ENCODE data around the gene TSHZ2.

The TSHZ2 gene

GRCh38 chr20:53412577-53413185 lies 440.5 kb downstream of the TSHZ2 start:
- TF ChIP-seq, protein P1, sequence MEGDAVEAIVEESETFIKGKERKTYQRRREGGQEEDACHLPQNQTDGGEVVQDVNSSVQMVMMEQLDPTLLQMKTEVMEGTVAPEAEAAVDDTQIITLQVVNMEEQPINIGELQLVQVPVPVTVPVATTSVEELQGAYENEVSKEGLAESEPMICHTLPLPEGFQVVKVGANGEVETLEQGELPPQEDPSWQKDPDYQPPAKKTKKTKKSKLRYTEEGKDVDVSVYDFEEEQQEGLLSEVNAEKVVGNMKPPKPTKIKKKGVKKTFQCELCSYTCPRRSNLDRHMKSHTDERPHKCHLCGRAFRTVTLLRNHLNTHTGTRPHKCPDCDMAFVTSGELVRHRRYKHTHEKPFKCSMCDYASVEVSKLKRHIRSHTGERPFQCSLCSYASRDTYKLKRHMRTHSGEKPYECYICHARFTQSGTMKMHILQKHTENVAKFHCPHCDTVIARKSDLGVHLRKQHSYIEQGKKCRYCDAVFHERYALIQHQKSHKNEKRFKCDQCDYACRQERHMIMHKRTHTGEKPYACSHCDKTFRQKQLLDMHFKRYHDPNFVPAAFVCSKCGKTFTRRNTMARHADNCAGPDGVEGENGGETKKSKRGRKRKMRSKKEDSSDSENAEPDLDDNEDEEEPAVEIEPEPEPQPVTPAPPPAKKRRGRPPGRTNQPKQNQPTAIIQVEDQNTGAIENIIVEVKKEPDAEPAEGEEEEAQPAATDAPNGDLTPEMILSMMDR (IDR thresholded peaks at IDR 0.05): no peak

- TF ChIP-seq, protein P1 (IDR thresholded peaks at IDR 0.05): no peak
Measured at GRCh38 chr20:53413186-53413631, 441.1 kb downstream of the TSHZ2 start.

DNA sequence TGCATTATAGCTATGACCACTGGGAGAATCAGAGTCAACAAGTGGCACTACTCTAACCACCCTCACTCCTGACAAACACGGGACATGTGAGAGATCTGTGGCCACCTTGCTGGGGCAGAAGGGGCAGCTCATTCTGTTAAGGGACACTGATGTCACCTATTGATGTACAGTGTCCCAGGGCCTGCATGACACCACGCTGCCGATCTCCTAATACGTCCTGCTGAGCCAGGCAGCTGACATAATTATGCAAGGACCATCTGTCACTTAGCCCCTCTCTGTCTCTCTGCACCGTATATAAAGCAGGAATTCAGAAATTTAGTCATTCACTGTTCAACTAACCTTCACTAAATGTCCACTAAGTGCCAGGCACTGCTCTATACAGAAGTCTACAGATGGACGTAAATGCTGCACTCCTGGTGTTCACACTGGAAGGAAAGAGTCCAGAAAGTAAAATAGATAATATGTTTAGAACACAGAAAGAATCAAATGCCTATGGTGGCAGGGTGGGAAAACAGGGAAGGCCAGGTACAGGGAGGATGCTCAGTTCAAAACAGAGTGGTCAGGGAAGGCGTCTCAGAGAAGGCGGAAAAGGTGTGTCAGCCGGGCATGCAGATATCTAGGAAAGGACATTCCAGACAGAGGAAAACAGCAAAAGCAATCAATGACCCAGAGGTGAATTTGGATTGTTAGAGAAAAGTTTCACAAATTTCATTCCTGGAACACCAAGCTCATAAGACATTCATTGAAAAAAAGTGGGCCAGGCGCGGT lies 447.7 kb downstream of the TSHZ2 start:
- TF ChIP-seq, protein P1 (IDR thresholded peaks at IDR 0.05): no peak

- TF ChIP-seq, protein P1 (IDR thresholded peaks at IDR 0.05): no peak
Measured at GRCh38 chr20:53421343-53421742, 449.2 kb downstream of the TSHZ2 start.

DNA sequence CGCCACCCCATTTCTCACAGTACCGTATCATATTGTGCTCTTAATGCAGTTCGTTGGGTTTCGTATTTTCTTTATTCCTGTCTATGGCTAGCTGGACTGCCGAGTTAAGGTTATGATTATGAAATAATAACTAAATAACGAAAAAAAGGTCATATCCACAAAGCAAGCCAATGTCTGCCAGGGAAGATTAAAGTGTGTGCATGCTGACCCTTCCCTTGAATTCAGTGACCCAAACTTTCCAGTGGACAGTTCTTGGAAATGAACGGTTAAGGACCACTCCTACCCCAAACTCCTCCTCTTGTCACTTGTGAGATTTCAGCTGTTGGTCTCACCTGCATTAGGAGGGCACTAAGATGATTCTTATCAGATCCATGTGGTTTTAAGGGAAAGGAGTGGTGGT lies 449.9 kb downstream of the TSHZ2 start:
- TF ChIP-seq, protein P1 (IDR thresholded peaks at IDR 0.05): no peak

GRCh38 chr20:53423587-53424146 lies 451.5 kb downstream of the TSHZ2 start:
- TF ChIP-seq, protein P1 (IDR thresholded peaks at IDR 0.05): no peak

DNA sequence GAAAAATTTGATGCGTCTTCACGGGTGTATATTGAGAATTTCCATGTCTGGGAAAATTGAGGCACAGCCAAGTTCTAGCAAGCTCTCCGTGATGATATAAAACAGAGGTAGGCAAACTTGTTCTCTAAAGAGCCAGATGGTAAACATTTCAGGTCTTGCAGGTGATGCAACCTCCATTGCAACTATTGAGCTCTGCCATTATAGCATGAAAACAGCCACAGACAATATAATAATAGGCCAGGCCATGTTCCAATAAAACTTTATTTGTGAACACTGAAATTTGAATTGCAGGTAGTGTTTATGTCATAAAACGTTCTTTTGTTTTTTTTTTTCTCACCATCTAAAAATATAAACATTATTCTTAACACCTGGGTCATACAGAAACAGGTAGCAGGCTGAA lies 453.3 kb downstream of the TSHZ2 start:
- TF ChIP-seq, protein P1 (IDR thresholded peaks at IDR 0.05): no peak
